HG03460 (cell line): Measurements from ENCODE around the gene UBE3C.
"Not testable (repeated sequence)": the region's sequence is repeated elsewhere in the genome, so short reads cannot be mapped to it uniquely, and the experiment has no call there.

Experiments used
- ATAC-seq: cut with Tn5 transposase; IDR thresholded peaks from one replicate; pipeline ENCODE4 v1.9.1; 2021; ENCODE audit not compliant: unreplicated experiment

UBE3C gene

GRCh38 chr7:157138424-157139110 is at the start of gene UBE3C:
Gene UBE3C (plus strand): TSS chr7:157138926. CDS start chr7:157139273, 347 bp downstream.
- ATAC-seq: peak; percentile 85

GRCh38 chr7:157089100-157089610 is 49.6 kb upstream of the UBE3C start:
- ATAC-seq: no peak

GRCh38 chr7:157090485-157091165 is 48.1 kb upstream of the UBE3C start:
- ATAC-seq: no peak

- ATAC-seq: no peak
These were observed 42.3 kb upstream of the UBE3C start for GRCh38 chr7:157096286-157097055.

- ATAC-seq: no peak
These were observed 41.7 kb upstream of the UBE3C start for GRCh38 chr7:157097056-157097329.

GRCh38 chr7:157097569-157097968 is 41.2 kb upstream of the UBE3C start:
- ATAC-seq: no peak

GRCh38 chr7:157100005-157100404 is 38.7 kb upstream of the UBE3C start:
- ATAC-seq: not testable (repeated sequence)

GRCh38 chr7:157103641-157104040 is 35.1 kb upstream of the UBE3C start:
- not testable (repeated sequence) for ATAC-seq

- no peak for ATAC-seq
These were observed 27.4 kb upstream of the UBE3C start for GRCh38 chr7:157111311-157111710.

GRCh38 chr7:157112706-157113105 is 26.0 kb upstream of the UBE3C start:
- no peak for ATAC-seq

GRCh38 chr7:157113607-157114006 is 25.1 kb upstream of the UBE3C start:
- no peak for ATAC-seq

GRCh38 chr7:157116762-157117161 is 22.0 kb upstream of the UBE3C start:
- ATAC-seq: no peak

GRCh38 chr7:157117796-157118195 is 20.9 kb upstream of the UBE3C start:
- no peak for ATAC-seq

- no peak for ATAC-seq
These were observed 18.5 kb upstream of the UBE3C start for GRCh38 chr7:157120181-157120580.

GRCh38 chr7:157121184-157121715 is 17.5 kb upstream of the UBE3C start:
- no peak for ATAC-seq

- ATAC-seq: no peak
These were observed 15.8 kb upstream of the UBE3C start for GRCh38 chr7:157122800-157123495.

- no peak for ATAC-seq
These were observed 14.0 kb upstream of the UBE3C start for GRCh38 chr7:157124690-157125089.

GRCh38 chr7:157125376-157126223 is 13.1 kb upstream of the UBE3C start:
- no peak for ATAC-seq

- ATAC-seq: no peak
These were observed 11.8 kb upstream of the UBE3C start for GRCh38 chr7:157126921-157127320.

- no peak for ATAC-seq
These were observed 9.5 kb upstream of the UBE3C start for GRCh38 chr7:157129200-157129599.
